ENCODE data around the gene ZNF573. TPM values are rescaled to one million over a fixed set of nuclear protein-coding genes. Genes with fewer than 3 reads are reported as not detected.
"Not testable (repeated sequence)": the region's sequence is repeated elsewhere in the genome, so short reads cannot be mapped to it uniquely, and the experiment has no call there.

Gene ZNF573
- total RNA-seq: 45.5 TPM

- DNase-seq: peak; percentile 79
Measured at GRCh38 chr19:37779127-37780005, at the start of gene ZNF573. ZNF573 (minus strand) TSS chr19:37779586; CDS start chr19:37773729, 5,857 bp downstream.

- DNase-seq: peak; percentile 38
Measured at GRCh38 chr19:37817180-37817981, 38.0 kb upstream of the ZNF573 start.

GRCh38 chr19:37815611-37816010, 36.2 kb upstream of the ZNF573 start:
- DNase-seq: not testable (repeated sequence)

GRCh38 chr19:37813340-37813739, 34.0 kb upstream of the ZNF573 start:
- DNase-seq: no peak

- DNase-seq: no peak
Measured at GRCh38 chr19:37809366-37809765, 30.0 kb upstream of the ZNF573 start.

- no peak for DNase-seq
Measured at GRCh38 chr19:37803249-37803840, 24.0 kb upstream of the ZNF573 start.

GRCh38 chr19:37790244-37790925, 11.0 kb upstream of the ZNF573 start:
- DNase-seq: no peak

GRCh38 chr19:37778613-37779126, 716 bp downstream of the ZNF573 start:
- DNase-seq: no peak

GRCh38 chr19:37770985-37771384, 8.4 kb downstream of the ZNF573 start:
- no peak for DNase-seq

GRCh38 chr19:37763488-37763887, 15.9 kb downstream of the ZNF573 start:
- DNase-seq: no peak

GRCh38 chr19:37757683-37758082, 21.7 kb downstream of the ZNF573 start:
- not testable (repeated sequence) for DNase-seq

- no peak for DNase-seq
Measured at GRCh38 chr19:37738371-37738770, 41.0 kb downstream of the ZNF573 start.

- DNase-seq: no peak
Measured at GRCh38 chr19:37725181-37725580, 54.2 kb downstream of the ZNF573 start.

GRCh38 chr19:37719927-37720265, 59.5 kb downstream of the ZNF573 start:
- no peak for DNase-seq

GRCh38 chr19:37719111-37719926, 60.1 kb downstream of the ZNF573 start, which contains the start of gene ZNF607:
ZNF607 (minus strand) TSS chr19:37719761; CDS start chr19:37711618, 8,143 bp downstream.
- peak; percentile 86 for DNase-seq

GRCh38 chr19:37718304-37718703, 61.1 kb downstream of the ZNF573 start:
- DNase-seq: no peak

GRCh38 chr19:37716140-37716539, 63.2 kb downstream of the ZNF573 start:
- no peak for DNase-seq

GRCh38 chr19:37706052-37706605, 73.3 kb downstream of the ZNF573 start:
- no peak for DNase-seq

GRCh38 chr19:37699057-37699456, 80.3 kb downstream of the ZNF573 start:
- DNase-seq: no peak

- DNase-seq: no peak
Measured at GRCh38 chr19:37698216-37698615, 81.2 kb downstream of the ZNF573 start.

All from occipital lobe (tissue), 2 donors.